Measurements from ENCODE around the gene KCNK3. TPM values are rescaled to one million over a fixed set of nuclear protein-coding genes. Genes with fewer than 3 reads are reported as not detected.

KCNK3 gene
- total and polyA plus RNA-seq, 5 donors from 2014 or later: not detected

- Histone ChIP-seq H3K9me3 (ENCODE audit: control insufficient read depth in 2 of 2, low read length in 2 of 2) (no peaks in the 10 kb centered on the region), H3K4me1 (ENCODE audit: control insufficient read depth, insufficient read depth, low read length, poor library complexity, severe bottlenecking) (no peaks in the 10 kb centered on the region), H3K4me3 (ENCODE audit: low read depth, low read length) (no peak overlapping the region), H3K36me3 (ENCODE audit: control insufficient read depth, insufficient read depth, low read length) (no peaks in the 10 kb centered on the region), H3K27me3 (ENCODE audit: control insufficient read depth, insufficient read depth, low read length) (no peaks in the 10 kb centered on the region), H3K27ac (ENCODE audit: insufficient read depth, low read length, poor library complexity, severe bottlenecking) (no peak overlapping the region)
- H3K27ac Mint-ChIP-seq: no peak overlapping the region
- no peaks in the 10 kb centered on the region for H3K4me1 Mint-ChIP-seq
- DNase-seq (no peak), ATAC-seq (ENCODE audit: low read depth in 2 of 2) (no peak)
- H3K27me3 Mint-ChIP-seq: peaks cover 8% of the 10 kb centered on the region
- H3K36me3 Mint-ChIP-seq: no peaks in the 10 kb centered on the region
- peaks cover 0 to 2% (median 0%) of the 10 kb centered on the region in 7 donors for H3K9me3 Mint-ChIP-seq
- H3K4me3 Mint-ChIP-seq: no peak overlapping the region
These were observed 42.4 kb upstream of the KCNK3 start for GRCh38 chr2:26649992-26650712.

GRCh38 chr2:26650713-26651469, 41.6 kb upstream of the KCNK3 start:
- no peak overlapping the region for H3K27ac Mint-ChIP-seq
- Histone ChIP-seq H3K9me3 (ENCODE audit: control insufficient read depth in 2 of 2, low read length in 2 of 2) (no peaks in the 10 kb centered on the region), H3K4me1 (ENCODE audit: control insufficient read depth, insufficient read depth, low read length, poor library complexity, severe bottlenecking) (no peaks in the 10 kb centered on the region), H3K4me3 (ENCODE audit: low read depth, low read length) (no peak overlapping the region), H3K27me3 (ENCODE audit: control insufficient read depth, insufficient read depth, low read length) (no peaks in the 10 kb centered on the region), H3K27ac (ENCODE audit: insufficient read depth, low read length, poor library complexity, severe bottlenecking) (no peak overlapping the region), H3K36me3 (ENCODE audit: control insufficient read depth, insufficient read depth, low read length) (no peaks in the 10 kb centered on the region)
- H3K27me3 Mint-ChIP-seq: peaks cover 6% of the 10 kb centered on the region
- no peaks in the 10 kb centered on the region for H3K36me3 Mint-ChIP-seq
- H3K4me1 Mint-ChIP-seq: no peaks in the 10 kb centered on the region
- no peak for DNase-seq
- no peak overlapping the region for H3K4me3 Mint-ChIP-seq
- peaks cover 0 to 2% (median 0%) of the 10 kb centered on the region in 7 donors for H3K9me3 Mint-ChIP-seq
- no peak for ATAC-seq (ENCODE audit: low read depth in 2 of 2)

GRCh38 chr2:26651470-26651771, 41.1 kb upstream of the KCNK3 start:
- H3K27ac ChIP-seq (ENCODE audit: insufficient read depth, low read length, poor library complexity, severe bottlenecking): no peak overlapping the region
- Mint-ChIP-seq H3K9me3 (peaks cover 0 to 2% (median 0%) of the 10 kb centered on the region in 7 donors), H3K36me3 (no peaks in the 10 kb centered on the region), H3K4me1 (no peaks in the 10 kb centered on the region), H3K4me3 (peak overlapping the region in 1 of 4 donors; percentile 55), H3K27me3 (peaks cover 5% of the 10 kb centered on the region), H3K27ac (no peak overlapping the region)
- H3K36me3 ChIP-seq (ENCODE audit: control insufficient read depth, insufficient read depth, low read length): no peaks in the 10 kb centered on the region
- H3K4me3 ChIP-seq (ENCODE audit: low read depth, low read length): no peak overlapping the region
- no peaks in the 10 kb centered on the region for H3K27me3 ChIP-seq (ENCODE audit: control insufficient read depth, insufficient read depth, low read length)
- H3K9me3 ChIP-seq (ENCODE audit: control insufficient read depth in 2 of 2, low read length in 2 of 2): no peaks in the 10 kb centered on the region
- no peak for ATAC-seq (ENCODE audit: low read depth in 2 of 2)
- DNase-seq: no peak
- H3K4me1 ChIP-seq (ENCODE audit: control insufficient read depth, insufficient read depth, low read length, poor library complexity, severe bottlenecking): no peaks in the 10 kb centered on the region

- no peak overlapping the region for H3K4me3 ChIP-seq (ENCODE audit: low read depth, low read length)
- no peaks in the 10 kb centered on the region for H3K36me3 ChIP-seq (ENCODE audit: control insufficient read depth, insufficient read depth, low read length)
- Mint-ChIP-seq H3K4me1 (no peaks in the 10 kb centered on the region), H3K9me3 (peaks cover 0 to 2% (median 0%) of the 10 kb centered on the region in 7 donors), H3K27ac (no peak overlapping the region), H3K36me3 (no peaks in the 10 kb centered on the region), H3K4me3 (peak overlapping the region in 1 of 4 donors; percentile 55), H3K27me3 (peaks cover 1% of the 10 kb centered on the region)
- ATAC-seq (ENCODE audit: low read depth in 2 of 2) (no peak), DNase-seq (no peak)
- no peaks in the 10 kb centered on the region for H3K27me3 ChIP-seq (ENCODE audit: control insufficient read depth, insufficient read depth, low read length)
- H3K9me3 ChIP-seq (ENCODE audit: control insufficient read depth in 2 of 2, low read length in 2 of 2): no peaks in the 10 kb centered on the region
- no peaks in the 10 kb centered on the region for H3K4me1 ChIP-seq (ENCODE audit: control insufficient read depth, insufficient read depth, low read length, poor library complexity, severe bottlenecking)
- H3K27ac ChIP-seq (ENCODE audit: insufficient read depth, low read length, poor library complexity, severe bottlenecking): no peak overlapping the region
These were observed 40.7 kb upstream of the KCNK3 start for GRCh38 chr2:26651799-26652198.

- ATAC-seq (ENCODE audit: low read depth in 2 of 2): no peak
- no peak overlapping the region for H3K27ac ChIP-seq (ENCODE audit: insufficient read depth, low read length, poor library complexity, severe bottlenecking)
- Mint-ChIP-seq H3K4me1 (no peaks in the 10 kb centered on the region), H3K4me3 (no peak overlapping the region), H3K27me3 (no peaks in the 10 kb centered on the region), H3K36me3 (no peaks in the 10 kb centered on the region), H3K27ac (no peak overlapping the region), H3K9me3 (peaks cover 0 to 2% (median 0%) of the 10 kb centered on the region in 7 donors)
- H3K4me3 ChIP-seq (ENCODE audit: low read depth, low read length): no peak overlapping the region
- DNase-seq: no peak
- H3K36me3 ChIP-seq (ENCODE audit: control insufficient read depth, insufficient read depth, low read length): no peaks in the 10 kb centered on the region
- no peaks in the 10 kb centered on the region for H3K9me3 ChIP-seq (ENCODE audit: control insufficient read depth in 2 of 2, low read length in 2 of 2)
- no peaks in the 10 kb centered on the region for H3K4me1 ChIP-seq (ENCODE audit: control insufficient read depth, insufficient read depth, low read length, poor library complexity, severe bottlenecking)
- H3K27me3 ChIP-seq (ENCODE audit: control insufficient read depth, insufficient read depth, low read length): no peaks in the 10 kb centered on the region
These were observed 40.0 kb upstream of the KCNK3 start for GRCh38 chr2:26652361-26653041.

- DNase-seq: no peak
- no peaks in the 10 kb centered on the region for H3K36me3 Mint-ChIP-seq
- Histone ChIP-seq H3K4me1 (ENCODE audit: control insufficient read depth, insufficient read depth, low read length, poor library complexity, severe bottlenecking) (no peaks in the 10 kb centered on the region), H3K9me3 (ENCODE audit: control insufficient read depth in 2 of 2, low read length in 2 of 2) (no peaks in the 10 kb centered on the region), H3K36me3 (ENCODE audit: control insufficient read depth, insufficient read depth, low read length) (no peaks in the 10 kb centered on the region), H3K4me3 (ENCODE audit: low read depth, low read length) (no peak overlapping the region), H3K27me3 (ENCODE audit: control insufficient read depth, insufficient read depth, low read length) (no peaks in the 10 kb centered on the region), H3K27ac (ENCODE audit: insufficient read depth, low read length, poor library complexity, severe bottlenecking) (no peak overlapping the region)
- peaks cover 0 to 3% (median 0%) of the 10 kb centered on the region in 7 donors for H3K9me3 Mint-ChIP-seq
- no peak overlapping the region for H3K4me3 Mint-ChIP-seq
- H3K27ac Mint-ChIP-seq: no peak overlapping the region
- no peaks in the 10 kb centered on the region for H3K4me1 Mint-ChIP-seq
- no peak for ATAC-seq (ENCODE audit: low read depth in 2 of 2)
- H3K27me3 Mint-ChIP-seq: peaks cover 5% of the 10 kb centered on the region
These were observed 39.1 kb upstream of the KCNK3 start for GRCh38 chr2:26653207-26654060.

- Mint-ChIP-seq H3K9me3 (peaks cover 0 to 6% (median 0%) of the 10 kb centered on the region in 7 donors), H3K4me3 (no peak overlapping the region)
These were observed 38.5 kb upstream of the KCNK3 start for GRCh38 chr2:26654061-26654340.

More at GRCh38 chr2:26654061-26654340, 38.5 kb upstream of the KCNK3 start:
- Histone ChIP-seq H3K4me1 (ENCODE audit: control insufficient read depth, insufficient read depth, low read length, poor library complexity, severe bottlenecking) (no peaks in the 10 kb centered on the region), H3K9me3 (ENCODE audit: control insufficient read depth in 2 of 2, low read length in 2 of 2) (peaks cover 0 to under 1% of the 10 kb centered on the region in 2 experiments), H3K27ac (ENCODE audit: insufficient read depth, low read length, poor library complexity, severe bottlenecking) (no peak overlapping the region), H3K4me3 (ENCODE audit: low read depth, low read length) (no peak overlapping the region), H3K27me3 (ENCODE audit: control insufficient read depth, insufficient read depth, low read length) (no peaks in the 10 kb centered on the region), H3K36me3 (ENCODE audit: control insufficient read depth, insufficient read depth, low read length) (no peaks in the 10 kb centered on the region)
- Mint-ChIP-seq H3K27ac (no peak overlapping the region), H3K4me1 (no peaks in the 10 kb centered on the region), H3K36me3 (no peaks in the 10 kb centered on the region), H3K27me3 (peaks cover 5% of the 10 kb centered on the region)
- ATAC-seq (ENCODE audit: low read depth in 2 of 2) (no peak), DNase-seq (no peak)

Data from CD4-positive, CD25-positive, alpha-beta regulatory T cell (primary cell).